Right ventricle myocardium inferior (tissue), 1 donor: ENCODE data around the gene POTEB2. TPM values are rescaled to one million over a fixed set of nuclear protein-coding genes. Genes with fewer than 3 reads are reported as not detected.
"Not testable (repeated sequence)": the region's sequence is repeated elsewhere in the genome, so short reads cannot be mapped to it uniquely, and the experiment has no call there.

Experiments
- ATAC-seq: fragments of 200-7000 bp; cut with Tn5 transposase; one replicate; pipeline ENCODE4 v1.9.1; 2020; ENCODE audit warnings: mild to moderate bottlenecking, moderate library complexity
- DNase-seq: peaks from one replicate; pipeline ENCODE4 v3.0.0; 2021; ENCODE audit errors: missing footprints
- intact Hi-C: fragments of 100-400 bp; cut with DNase I; formaldehyde crosslinking; loops from one replicate; pipeline ENCODE4 v1.11.0; 2022
- long read RNA-seq: library from polyadenylated mRNA; unstranded; transcript quantifications from one replicate; pipeline ENCODE4 v2.0.0, GENCODE V29; 2021
- microRNA-seq: library from miRNA; unstranded; fragments of <30 nt; microRNA quantifications from one replicate; pipeline ENCODE4 v1.2.0, GENCODE V29; 2020
- total RNA-seq: library from RNA; stranded (reverse); fragmentation: NEBNext Ultra II Directional; extraction: Animal tissue kit (Norgen Biotek cat#: 25700); gene quantifications from one replicate; pipeline ENCODE4 v1.2.1, GENCODE V29; 2021
- donor health status: DM: no; HTN: yes; CAD: no; lungs with severe emphysema.

The POTEB2 gene
- not detected for total RNA-seq
- long read RNA-seq = 0 reads

DNA sequence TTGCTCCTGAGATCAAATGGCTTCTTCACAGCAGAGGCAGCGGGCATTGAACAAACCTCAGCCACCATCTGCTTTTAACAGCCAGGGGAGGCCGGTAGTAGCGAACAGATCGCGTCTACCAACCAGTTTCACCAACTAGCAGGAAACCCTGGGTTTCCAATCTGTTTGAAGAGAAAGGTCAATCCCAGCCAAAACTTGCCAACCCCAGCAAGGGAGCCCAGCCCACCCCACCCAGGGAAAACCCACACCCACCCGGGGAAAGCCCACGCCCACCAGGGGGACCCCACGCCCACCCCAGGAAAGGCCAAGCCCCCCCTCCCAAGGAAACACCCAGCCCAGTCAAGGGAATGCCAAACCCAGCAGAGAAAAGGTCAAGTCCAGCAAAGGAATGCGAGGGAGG is at the start of gene POTEB2:
Gene POTEB2, minus strand, starts transcription at position 101 of the 400 bp plus-strand sequence. Its CDS starts 33 bp downstream, at position 68.
- intact Hi-C loops, ATAC-seq, DNase-seq: not testable (repeated sequence)

GRCh38 chr15:20879916-20880315 is 13.8 kb upstream of the POTEB2 start:
- ATAC-seq, intact Hi-C loops, DNase-seq: not testable (repeated sequence)

GRCh38 chr15:20878464-20878863 is 12.3 kb upstream of the POTEB2 start:
- DNase-seq, intact Hi-C loops, ATAC-seq: not testable (repeated sequence)

DNA sequence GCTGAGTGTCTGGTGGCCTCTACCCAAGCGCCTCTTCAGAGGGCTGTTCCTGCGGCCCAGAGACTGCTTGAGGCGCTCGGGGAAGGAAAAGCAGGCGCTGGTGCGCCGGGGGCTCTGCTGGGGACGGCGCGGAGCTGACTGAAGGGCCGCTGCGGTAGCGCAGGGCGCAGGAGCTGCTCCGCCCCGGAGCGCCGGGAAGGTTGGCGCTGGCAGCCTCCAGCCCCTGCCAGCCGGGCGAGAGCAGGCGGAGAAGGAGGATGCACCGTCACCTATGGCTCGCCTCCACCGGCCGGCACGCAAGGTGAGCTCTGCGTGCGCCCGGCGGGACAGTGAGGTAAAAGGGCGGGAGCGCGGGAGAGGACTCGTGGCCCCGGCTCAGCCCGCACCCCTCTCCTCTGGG is 11.7 kb upstream of the POTEB2 start:
- intact Hi-C loops, ATAC-seq, DNase-seq: not testable (repeated sequence)

Small RNA genes lying within 50 kb of the gene (microRNA-seq; reads per million reads assigned to microRNA genes)
- gene MIR3118-2 = not detected
